Upper lobe of left lung (tissue), 4 donors: ENCODE results near the gene NAT14.

Experiments used
- EP300 ChIP-seq, 4 donors: sonication (generic); formaldehyde crosslinking; IDR thresholded peaks; one replicate each; pipeline ENCODE4 v1.5.1; 2017; ENCODE audit warnings: antibody characterized with exemption in 4 of 4, control low read depth in 2 of 4
- POLR2A ChIP-seq, 4 donors: fragments of 450-650 bp; IDR thresholded peaks; one replicate each; pipeline ENCODE4 v1.5.1; 2016 to 2017; ENCODE audit warnings: antibody characterized with exemption in 4 of 4, mild to moderate bottlenecking in 2 of 4
- TF ChIP-seq, protein P1 (sequence below), 6 experiments: fragments of 450-650 bp in 4 of 6; fragments of 200-600 bp in 2 of 6; sonication (generic) in 2 of 6; IDR thresholded peaks; one replicate each; pipeline ENCODE4 v1.5.1; 2016 to 2019; ENCODE audit warnings: antibody characterized with exemption in 6 of 6

DNA sequence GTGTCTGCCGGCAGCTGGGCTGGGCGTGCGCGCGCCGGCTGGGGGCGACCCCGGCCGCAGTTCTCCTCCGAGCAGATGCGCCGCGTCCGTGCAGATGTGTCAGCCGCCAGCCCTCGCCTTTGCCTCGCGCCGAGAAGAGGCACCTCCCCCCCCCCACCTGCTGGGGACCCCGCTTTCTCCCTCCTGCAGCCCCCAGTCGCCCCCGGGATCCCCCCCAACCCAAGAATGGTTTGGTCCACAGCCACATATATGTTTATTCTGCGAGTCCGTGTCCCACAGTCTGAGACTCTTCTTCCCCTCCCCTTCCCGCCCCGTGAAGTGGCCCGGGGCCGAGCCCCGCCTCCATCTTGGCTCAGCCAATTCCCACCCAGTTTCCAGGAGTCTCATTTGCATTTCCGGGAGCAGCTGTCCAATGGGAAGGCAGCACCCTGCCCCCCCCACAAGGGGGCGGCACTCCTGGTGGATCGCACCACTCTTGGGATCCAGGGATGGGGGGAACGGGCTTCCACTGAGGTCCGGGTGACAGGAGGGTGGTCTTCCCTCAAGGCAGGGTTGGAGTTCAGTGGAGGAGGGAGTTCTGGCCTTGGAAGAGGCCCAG lies 32.1 kb upstream of the NAT14 start:
- TF ChIP-seq, protein P1, sequence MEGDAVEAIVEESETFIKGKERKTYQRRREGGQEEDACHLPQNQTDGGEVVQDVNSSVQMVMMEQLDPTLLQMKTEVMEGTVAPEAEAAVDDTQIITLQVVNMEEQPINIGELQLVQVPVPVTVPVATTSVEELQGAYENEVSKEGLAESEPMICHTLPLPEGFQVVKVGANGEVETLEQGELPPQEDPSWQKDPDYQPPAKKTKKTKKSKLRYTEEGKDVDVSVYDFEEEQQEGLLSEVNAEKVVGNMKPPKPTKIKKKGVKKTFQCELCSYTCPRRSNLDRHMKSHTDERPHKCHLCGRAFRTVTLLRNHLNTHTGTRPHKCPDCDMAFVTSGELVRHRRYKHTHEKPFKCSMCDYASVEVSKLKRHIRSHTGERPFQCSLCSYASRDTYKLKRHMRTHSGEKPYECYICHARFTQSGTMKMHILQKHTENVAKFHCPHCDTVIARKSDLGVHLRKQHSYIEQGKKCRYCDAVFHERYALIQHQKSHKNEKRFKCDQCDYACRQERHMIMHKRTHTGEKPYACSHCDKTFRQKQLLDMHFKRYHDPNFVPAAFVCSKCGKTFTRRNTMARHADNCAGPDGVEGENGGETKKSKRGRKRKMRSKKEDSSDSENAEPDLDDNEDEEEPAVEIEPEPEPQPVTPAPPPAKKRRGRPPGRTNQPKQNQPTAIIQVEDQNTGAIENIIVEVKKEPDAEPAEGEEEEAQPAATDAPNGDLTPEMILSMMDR (IDR thresholded peaks at IDR 0.05): no peak
- TF ChIP-seq POLR2A (IDR thresholded peaks at IDR 0.05) (no peak), EP300 (IDR thresholded peaks at IDR 0.05) (no peak)
